ENCODE results near the gene ACAP2.
A peak's percentile ranks its signal among the peaks of the same experiment; 100 is the strongest.

Gene ACAP2

DNA sequence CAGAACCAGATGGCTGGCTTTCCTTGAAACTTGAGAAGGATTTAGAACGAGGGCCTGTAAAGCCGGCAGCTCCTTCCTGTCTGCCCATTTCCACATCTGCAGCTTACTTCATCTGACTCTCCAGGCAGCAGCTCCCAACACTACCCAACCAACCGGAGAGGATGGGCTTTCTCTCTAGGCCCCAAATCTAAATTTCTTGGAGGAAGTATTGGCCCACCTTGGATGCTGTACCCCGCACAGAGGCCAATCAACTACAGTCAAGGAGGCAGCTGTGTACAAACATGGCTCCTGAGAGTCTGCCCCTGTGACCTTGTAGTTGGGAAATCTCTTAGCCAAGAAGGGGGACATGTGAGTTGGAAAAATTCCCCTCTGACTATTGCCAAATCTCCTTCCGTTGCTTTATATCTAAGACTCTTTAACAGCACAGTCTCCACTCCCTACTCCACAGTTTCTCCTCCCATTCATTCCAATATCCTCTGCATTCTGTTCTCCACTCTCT is 8.0 kb upstream of the ACAP2 start:
- DNase-seq (ENCODE audit: extremely low read depth, low read depth) = peak; percentile 67
- no peak for TF ChIP-seq CTCF (IDR thresholded peaks at IDR 0.05; ENCODE audit: low read depth, low read length)

- no peak for TF ChIP-seq CTCF (IDR thresholded peaks at IDR 0.05; ENCODE audit: low read depth, low read length)
These were observed 5.5 kb upstream of the ACAP2 start for GRCh38 chr3:195448205-195448875.

GRCh38 chr3:195447201-195447600 is 4.4 kb upstream of the ACAP2 start:
- TF ChIP-seq CTCF (IDR thresholded peaks at IDR 0.05; ENCODE audit: low read depth, low read length) = no peak
- DNase-seq (ENCODE audit: extremely low read depth, low read depth) = no peak

More at GRCh38 chr3:195448205-195448875, 5.5 kb upstream of the ACAP2 start:
- DNase-seq (ENCODE audit: extremely low read depth, low read depth) = no peak

DNA sequence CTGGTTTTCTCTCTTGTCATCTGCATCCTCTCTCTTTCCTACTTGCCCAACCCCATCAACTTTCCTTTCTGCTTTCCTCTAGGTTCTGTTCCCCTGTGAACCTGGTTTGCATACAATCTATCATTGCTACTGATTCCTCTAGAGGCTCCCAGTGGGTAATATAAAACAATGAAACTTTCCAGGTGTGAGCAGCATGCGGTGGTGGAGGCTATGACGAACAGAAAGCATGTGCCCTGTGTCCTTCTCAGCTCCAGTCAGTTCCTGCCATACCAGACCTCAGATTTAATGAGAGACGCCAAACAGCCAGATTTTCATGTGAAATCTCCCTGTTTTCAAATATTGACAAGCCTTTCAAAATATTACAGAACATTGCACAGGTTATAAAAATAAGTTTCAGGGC is 3.5 kb upstream of the ACAP2 start:
- DNase-seq (ENCODE audit: extremely low read depth, low read depth) = no peak
- TF ChIP-seq CTCF (IDR thresholded peaks at IDR 0.05; ENCODE audit: low read depth, low read length) = no peak

DNA sequence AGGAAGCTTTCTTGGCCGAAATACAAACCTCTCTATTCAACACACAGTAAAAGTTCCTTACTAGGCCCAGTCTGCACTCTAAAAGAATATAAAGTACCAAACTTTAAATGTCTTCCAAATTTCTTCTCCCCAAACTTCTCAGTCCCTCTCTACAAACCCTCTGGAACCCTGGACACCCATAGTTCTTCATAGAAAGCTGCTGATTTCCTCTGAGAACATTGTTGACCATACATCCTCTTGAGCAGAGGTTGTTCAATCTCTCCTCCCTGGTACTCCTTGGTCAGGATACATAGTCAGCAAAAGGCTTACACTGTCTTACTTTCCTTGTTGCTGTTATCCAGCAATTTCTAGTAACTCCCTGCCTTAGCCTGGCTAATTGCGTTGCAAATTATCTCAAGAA is 3.1 kb upstream of the ACAP2 start:
- TF ChIP-seq CTCF (IDR thresholded peaks at IDR 0.05; ENCODE audit: low read depth, low read length) = no peak
- DNase-seq (ENCODE audit: extremely low read depth, low read depth) = no peak

GRCh38 chr3:195443391-195443989 is 670 bp upstream of the ACAP2 start:
- no peak for DNase-seq (ENCODE audit: extremely low read depth, low read depth)
- no peak for TF ChIP-seq CTCF (IDR thresholded peaks at IDR 0.05; ENCODE audit: low read depth, low read length)

DNA sequence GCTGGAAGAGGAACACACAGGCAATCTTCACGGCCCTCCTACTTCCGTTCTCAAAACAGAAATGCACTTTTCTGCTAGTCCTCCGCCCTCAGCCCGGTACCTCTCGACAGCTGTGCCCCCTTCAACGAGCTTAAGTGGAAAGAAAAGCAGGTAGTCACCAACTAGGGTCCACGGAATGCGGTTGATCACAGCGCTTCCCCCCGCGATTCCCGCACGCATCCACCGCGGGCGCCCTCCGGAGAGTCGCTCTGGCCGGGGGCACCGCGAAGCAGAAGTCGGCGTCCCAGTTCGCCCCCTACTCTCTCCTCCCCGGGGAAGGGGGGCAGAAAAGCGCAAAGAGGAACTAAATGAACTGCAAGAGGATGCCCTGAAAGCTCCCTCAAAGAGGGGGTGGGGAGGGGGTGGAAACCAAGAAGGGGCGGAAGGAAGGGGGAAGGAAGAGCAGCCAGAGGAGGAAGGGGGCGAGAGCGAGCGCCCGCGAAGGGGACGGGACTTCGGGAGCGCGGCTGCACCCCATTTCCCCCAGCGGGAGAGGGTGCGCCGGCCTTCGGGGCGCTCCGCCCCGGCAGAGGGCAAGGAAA is 738 bp downstream of the ACAP2 start:
- DNase-seq (ENCODE audit: extremely low read depth, low read depth) = no peak

More for the DNA sequence above, 738 bp downstream of the ACAP2 start:
- no peak for TF ChIP-seq CTCF (IDR thresholded peaks at IDR 0.05; ENCODE audit: low read depth, low read length)

Data from AG09319 (cell line).